Lung microvascular endothelial cell (primary cell): ENCODE measurements around the gene RIMBP2. TPM values are rescaled to one million over a fixed set of nuclear protein-coding genes. Genes with fewer than 3 reads are reported as not detected.

Experiments used
- DNase-seq, 2 donors: peaks; one replicate each; pipeline versions ENCODE4 v3.0.0 to v3.0.0-alpha.2; 2010; ENCODE audit warnings: low read depth in 2 of 2
- total RNA-seq: library from RNA; depleted of rRNA; stranded (reverse); fragments of >200 nt; gene quantifications from 2 replicates; pipeline ENCODE4 v1.2.1, GENCODE V29; 2014

The RIMBP2 gene
- total RNA-seq, 1 donor from 2014 or later: not detected

GRCh38 chr12:130506844-130507243, 209.3 kb downstream of the RIMBP2 start:
- DNase-seq: no peak

DNA sequence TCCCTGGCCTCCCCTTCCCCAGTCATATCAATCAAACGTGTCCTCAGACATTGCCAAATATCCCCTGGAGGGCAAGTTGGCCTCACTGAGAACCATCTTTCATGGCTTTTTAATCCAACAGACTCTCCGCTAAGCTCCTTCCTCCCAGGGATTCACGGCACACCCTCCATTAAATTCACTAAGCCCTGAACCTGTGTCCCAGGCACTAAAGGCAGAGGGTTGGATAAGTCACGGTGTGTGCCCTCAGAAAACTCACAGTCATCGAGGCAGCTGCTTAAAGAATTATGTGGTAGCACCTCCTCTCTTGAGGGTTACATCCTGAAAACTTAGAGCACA, 211.3 kb downstream of the RIMBP2 start:
- DNase-seq: no peak

- DNase-seq: no peak
Observed at GRCh38 chr12:130504110-130504839, 211.8 kb downstream of the RIMBP2 start.

DNA sequence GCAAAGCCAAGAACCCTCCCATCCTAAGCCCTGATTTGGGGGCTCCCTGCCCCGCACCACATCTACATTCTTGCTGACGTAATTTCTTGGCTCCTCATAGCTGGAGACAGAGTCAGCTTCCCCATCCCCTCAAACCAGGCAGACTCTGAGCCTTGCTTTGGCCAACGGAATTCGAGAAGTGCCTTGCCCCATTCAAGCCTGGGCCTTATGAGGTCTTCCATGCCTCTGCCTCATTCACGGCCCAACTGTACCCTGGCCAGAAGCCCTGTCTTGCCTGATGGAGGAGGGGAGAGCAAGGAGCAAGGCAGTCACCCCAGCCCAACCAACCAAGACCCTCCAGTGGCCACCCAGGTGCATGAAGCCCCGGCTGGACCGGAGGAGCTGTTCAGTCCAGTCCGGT, 214.3 kb downstream of the RIMBP2 start:
- DNase-seq: no peak

DNA sequence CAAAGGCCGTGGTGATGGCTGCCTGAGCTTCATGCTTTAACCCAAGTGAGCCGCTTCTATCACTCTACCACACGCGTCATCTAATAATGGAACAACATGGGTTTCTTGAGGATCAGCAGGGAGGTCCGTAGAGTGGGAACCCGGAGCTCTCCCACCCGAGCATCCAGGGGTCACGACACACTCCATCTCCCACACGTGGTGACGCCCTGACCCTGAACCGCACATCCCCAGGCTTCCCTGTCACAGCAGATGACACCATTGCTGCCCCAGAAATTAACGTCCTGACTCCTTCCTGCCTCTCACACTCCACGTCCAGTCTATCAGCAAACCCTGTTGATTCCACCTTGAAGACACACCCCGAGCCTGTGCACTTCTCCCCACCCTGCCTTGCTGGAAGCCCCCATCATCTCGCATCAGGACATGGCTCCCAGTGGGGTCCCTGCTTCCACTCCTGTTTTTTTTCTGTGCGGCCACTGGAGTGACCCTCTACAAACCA, 215.2 kb downstream of the RIMBP2 start:
- DNase-seq: no peak

GRCh38 chr12:130499474-130499873, 216.6 kb downstream of the RIMBP2 start:
- DNase-seq: no peak

DNA sequence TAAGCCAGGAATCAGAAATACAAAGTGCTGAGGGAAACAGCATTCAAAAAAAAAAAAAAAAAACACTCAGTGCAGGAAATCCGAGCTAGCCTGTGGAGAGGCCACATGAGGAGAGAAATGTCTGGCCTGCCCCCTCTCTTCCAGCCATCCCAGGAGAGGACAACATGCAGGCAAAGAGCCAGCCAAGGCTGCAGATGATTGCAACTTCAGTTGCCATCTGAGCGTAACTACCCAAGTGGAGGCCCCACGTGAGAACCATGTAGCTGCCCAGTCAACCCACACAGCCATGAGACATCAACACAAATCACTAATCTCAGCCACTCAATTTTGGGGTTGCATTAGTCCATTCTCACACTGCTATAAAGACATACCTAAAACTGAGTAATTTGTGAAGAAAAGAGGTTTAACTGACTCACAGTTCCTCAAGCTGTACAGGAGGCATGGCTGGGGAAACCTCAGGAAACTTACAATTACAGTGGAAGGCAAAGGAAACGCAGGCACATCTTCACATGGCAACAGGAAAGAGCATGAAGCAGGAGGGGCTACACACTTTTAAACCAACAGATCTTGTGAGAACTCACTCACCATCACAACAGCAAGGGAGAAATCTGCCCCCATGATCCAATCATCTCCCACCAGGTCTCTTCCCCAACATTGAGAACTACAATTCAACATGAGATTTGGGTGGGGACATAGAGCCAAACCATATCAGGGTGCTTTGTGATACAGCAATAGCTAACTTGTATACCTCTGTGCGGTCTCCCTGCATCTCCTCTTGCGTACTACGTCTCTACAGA, 217.3 kb downstream of the RIMBP2 start:
- DNase-seq: no peak

- DNase-seq: no peak
Observed at GRCh38 chr12:130497991-130498390, 218.1 kb downstream of the RIMBP2 start.

- DNase-seq: no peak
Observed at GRCh38 chr12:130497321-130497720, 218.8 kb downstream of the RIMBP2 start.

DNA sequence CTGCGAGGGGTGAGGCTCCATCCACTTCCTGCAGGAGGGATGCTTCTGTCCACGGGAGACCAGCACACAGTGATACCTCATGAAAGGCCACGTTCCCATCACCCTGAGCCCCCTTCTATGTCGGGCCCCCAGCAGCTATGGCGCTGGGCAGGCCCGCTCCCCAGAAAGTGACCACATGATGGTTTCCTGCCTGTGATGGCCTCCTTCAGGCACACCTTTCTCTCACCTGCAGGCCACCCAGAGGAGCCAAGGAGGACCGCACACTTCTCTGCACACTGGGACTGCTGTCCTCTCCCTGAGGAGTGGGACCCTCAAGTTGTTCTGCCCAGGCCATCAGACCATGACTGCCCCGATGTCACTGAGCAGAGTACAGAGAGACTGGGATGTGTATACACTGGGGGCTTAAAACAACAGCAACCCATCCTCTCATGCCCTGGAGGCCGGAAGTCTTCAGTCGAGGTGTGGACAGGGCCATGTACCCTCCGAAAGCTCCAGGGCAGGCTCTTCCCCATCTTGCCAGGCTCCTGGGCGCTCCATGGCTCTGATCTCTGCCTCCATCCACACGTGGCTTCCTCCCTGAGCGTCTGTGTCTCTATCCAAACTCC, 219.5 kb downstream of the RIMBP2 start:
- DNase-seq: no peak

DNA sequence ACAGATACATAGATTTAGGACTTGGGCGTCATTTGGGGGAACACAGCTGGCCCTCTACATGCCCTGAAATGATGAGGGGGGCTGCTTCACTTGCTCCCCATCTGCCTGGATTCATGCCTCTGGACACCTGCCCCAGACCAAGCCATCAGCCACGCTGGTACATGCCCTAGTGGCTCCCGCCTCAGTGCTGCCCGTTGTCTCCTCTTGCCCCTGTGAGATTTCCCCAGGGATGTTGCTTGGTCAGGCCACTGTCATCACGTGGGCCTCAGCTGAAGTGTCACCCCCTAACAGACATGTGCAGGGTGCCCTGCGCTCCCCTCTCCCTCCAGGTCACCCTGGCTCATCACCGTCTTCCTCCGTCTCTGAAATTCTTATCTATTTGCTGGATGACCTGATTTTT, 220.9 kb downstream of the RIMBP2 start:
- DNase-seq: no peak

- no peak for DNase-seq
Observed at GRCh38 chr12:130494736-130495135, 221.4 kb downstream of the RIMBP2 start.

DNA sequence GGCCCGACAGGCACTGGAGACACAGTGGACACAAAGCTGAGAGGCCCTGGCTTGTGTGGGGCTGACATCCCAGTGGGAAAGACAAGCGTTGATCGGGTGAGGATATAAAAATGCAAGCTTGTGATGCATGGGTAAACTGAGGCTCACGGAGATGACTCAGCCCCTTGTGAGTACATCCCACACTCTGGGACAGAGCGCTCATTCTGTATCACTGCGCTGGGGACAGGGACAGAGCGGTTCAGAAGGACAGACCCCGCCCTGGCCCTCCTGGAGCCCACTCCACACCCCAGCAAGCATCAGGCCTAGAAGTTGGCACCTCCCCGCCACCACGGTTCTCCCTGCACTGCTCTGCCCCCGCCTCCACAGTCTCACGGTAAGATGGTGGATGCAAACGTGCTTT, 222.1 kb downstream of the RIMBP2 start:
- no peak for DNase-seq

DNA sequence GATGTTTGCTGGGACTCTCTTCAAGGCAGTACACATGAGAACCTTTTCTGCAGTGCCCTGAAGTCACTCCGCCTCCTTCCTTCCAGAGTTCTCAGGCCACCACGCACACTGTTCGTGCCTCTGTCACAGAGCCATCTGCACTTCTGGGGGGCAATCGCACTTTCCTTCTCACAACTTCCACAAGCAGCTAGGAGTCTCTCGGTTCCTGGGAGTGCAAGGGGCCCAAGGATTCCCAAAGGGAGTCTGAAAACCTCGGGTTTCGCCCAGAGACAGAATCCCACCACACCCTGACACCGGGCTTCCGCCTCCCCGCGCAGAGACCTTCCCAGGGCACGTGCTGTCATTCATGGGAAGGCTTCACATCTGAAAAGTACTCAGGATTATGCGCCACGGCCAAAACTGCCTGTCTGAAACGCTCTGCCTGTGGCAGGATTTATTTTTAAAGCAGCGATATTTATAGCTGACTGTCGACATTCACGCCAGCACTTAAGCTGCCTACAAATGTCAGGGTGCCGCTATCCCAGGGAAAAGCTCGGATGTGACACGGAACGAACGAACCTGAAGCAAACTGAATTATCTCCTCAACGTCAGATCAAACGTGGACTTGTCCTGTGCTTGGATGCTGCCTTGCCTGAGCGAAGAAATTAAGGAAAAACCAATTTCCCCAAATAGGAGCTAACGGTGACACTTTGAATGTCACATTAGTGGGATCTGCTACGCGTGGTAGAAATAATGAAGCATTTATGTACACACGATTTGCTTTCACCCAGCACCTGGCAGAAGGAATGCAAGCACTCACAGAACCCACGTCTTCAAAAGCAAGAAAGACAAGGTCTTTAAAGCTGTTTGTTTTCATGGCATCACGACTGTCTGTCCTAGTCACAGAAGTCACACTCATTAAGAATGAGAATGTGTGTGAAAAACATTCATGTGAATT, 224.4 kb downstream of the RIMBP2 start:
- no peak for DNase-seq

- no peak for DNase-seq
Observed at GRCh38 chr12:130490674-130491073, 225.4 kb downstream of the RIMBP2 start.

GRCh38 chr12:130489293-130489692, 226.8 kb downstream of the RIMBP2 start:
- DNase-seq: no peak

DNA sequence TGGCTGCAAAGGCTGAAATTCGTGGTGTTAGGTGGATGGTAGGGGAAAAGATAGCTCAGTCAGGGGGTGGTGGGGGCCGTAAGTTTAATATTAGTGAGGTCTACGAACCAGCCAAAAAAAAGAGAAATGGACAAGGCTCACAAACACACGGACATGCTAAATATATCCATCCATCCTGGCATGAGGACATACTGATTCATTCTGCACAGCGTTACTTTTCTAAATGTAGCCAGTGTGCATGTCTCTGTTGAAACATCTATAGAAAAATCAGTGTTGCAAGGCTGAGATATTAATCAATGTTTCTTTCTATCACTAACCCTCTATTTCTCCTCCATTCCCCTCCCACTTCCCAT, 227.8 kb downstream of the RIMBP2 start:
- no peak for DNase-seq

DNA sequence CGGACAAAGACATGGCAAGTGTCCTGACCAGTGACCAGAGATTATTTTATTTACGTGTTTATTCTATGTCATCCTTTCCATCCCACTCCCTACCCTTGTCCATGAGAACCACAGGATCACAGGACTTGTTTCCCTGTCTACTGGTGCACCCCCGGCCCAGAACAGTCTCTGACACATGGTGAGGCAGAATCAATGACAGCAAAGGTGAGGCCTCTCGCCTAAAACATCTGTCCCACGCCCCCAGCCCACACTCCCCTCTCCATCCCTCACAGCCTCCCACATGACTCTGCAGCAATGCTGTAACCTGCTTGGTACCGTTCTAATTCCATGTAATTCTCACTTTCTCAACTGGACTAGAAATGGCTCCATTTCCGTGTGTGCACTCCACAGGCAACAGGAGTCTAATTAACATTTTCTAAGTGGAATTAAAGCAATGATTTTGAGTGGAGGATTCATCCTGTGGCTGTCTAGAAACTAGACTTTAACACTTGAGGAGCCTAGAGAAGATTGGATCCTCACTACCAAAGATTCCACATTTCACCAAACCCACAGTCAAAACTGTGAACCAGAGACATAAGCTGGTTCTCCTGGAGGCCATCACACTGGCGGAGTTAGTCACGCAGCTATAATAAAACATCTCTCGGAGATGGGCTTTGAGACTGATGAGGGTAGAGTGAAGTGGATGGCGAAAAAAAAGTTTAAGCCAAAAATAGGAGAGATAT, 228.3 kb downstream of the RIMBP2 start:
- no peak for DNase-seq

DNA sequence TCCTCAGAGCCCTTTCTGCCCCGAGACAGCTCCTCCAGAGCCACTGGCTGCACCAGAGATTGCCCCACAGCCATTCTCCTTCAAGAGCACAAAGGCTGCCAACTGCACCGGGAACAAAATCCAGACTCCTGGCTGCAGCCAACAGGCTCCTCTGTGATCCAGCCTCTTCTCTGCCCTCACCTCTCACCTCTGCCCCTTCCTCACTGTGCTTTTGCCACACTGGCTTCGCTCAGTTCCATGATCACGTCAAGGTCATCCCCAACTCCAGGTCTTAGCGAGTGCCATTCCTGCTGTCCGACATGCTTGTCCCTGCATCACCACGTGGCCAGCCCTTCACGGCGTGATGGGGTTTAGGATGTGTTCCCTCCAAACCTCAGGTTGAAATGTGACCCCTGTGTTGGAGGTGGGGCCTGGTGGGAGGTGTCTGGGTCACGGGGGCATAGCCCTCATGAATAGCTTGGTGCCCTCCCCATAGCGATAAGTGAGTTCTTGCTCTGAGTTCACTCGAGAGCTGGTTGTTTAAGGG, 229.1 kb downstream of the RIMBP2 start:
- no peak for DNase-seq

DNA sequence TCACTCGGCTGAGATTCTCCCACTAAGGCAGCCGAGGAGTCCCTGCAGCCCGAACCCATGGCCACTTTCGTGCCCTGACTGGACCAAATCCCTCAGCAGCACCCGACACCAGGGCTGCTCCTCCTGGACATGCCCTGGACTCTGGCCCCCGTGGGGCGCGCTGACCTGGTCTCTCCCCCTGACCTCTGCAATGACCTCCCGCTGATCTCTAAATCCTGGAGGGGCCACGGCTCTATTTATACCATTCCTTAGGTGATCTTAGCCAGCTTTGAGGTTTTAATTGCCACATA, 230.0 kb downstream of the RIMBP2 start:
- DNase-seq: no peak
